ENCODE results near the gene SPEM1. TPM values are rescaled to one million over a fixed set of nuclear protein-coding genes. Genes with fewer than 3 reads are reported as not detected.

Gene SPEM1
- total RNA-seq (not detected in 2 replicates), polyA plus RNA-seq (not detected in 2 replicates), polyA minus RNA-seq (not detected in 2 replicates)
- not detected for total RNA-seq (2013)

GRCh38 chr17:7419819-7420610, at the start of gene SPEM1:
SPEM1 (plus strand) TSS chr17:7420324; CDS start chr17:7420385, 61 bp downstream.
- no peak within 1 kb of the TSS for H3K4me2 ChIP-seq (replicated peaks; ENCODE audit: low read depth, low read length, poor library complexity, severe bottlenecking)
- no peak within 1 kb of the TSS for H2AFZ ChIP-seq (ENCODE audit: insufficient read depth, low read depth, low read length, poor library complexity, severe bottlenecking)
- Mint-ChIP-seq H3K4me3 (no peak within 1 kb of the TSS), H3K27ac (no peak within 1 kb of the TSS), H3K9me3 (ENCODE audit: insufficient read depth) (no peaks in the 10 kb centered on the region), H3K4me1 (no peaks in the 10 kb centered on the region), H3K27me3 (peaks cover 8% of the 10 kb centered on the region)
- H4K20me1 ChIP-seq (ENCODE audit: control insufficient read depth, insufficient read depth, low read length, poor library complexity, severe bottlenecking), result no peaks in the 10 kb centered on the region
- ATAC-seq (ENCODE audit: low read depth) (no peak), DNase-seq (no peak)
- H3K9me3 ChIP-seq (ENCODE audit: control extremely low read depth in 1 of 3, control insufficient read depth in 2 of 3, insufficient read depth in 1 of 3, low read length in 2 of 3), result no peaks in the 10 kb centered on the region
- H3K27ac ChIP-seq (ENCODE audit: low read length in 2 of 2), result no peak within 1 kb of the TSS
- H3K36me3 ChIP-seq (replicated peaks in 1 of 2; ENCODE audit: control extremely low read depth in 1 of 2, control insufficient read depth in 1 of 2, extremely low read depth in 1 of 2, insufficient read depth in 2 of 2, low read length in 1 of 2), result no peaks in the 10 kb centered on the region
- WGBS (ENCODE audit: insufficient coverage), result 90% methylated on average over 12 of the region's 17 CpGs
- intact Hi-C loops (cut with micrococcal nuclease), result no loop called here
- no peaks in the 10 kb centered on the region for H3K79me2 ChIP-seq (ENCODE audit: control insufficient read depth, insufficient read depth, low read length)
- ChIA-PET CTCF (interaction anchor here (1.5 kb wide), 1 partner anchor 17 kb away, joined by 3 read pairs; no protein-coding TSS in a partner anchor), POLR2A (no interaction called here)
- H3K4me3 ChIP-seq (ENCODE audit: control extremely low read depth in 1 of 5, extremely low read depth in 1 of 5, insufficient read depth in 1 of 5, low read depth in 2 of 5, low read length in 4 of 5), result no peak within 1 kb of the TSS
- H3K27me3 ChIP-seq (replicated peaks in 1 of 4; ENCODE audit: control extremely low read depth in 1 of 4, control insufficient read depth in 3 of 4, insufficient read depth in 4 of 4, low read length in 3 of 4), result peaks cover 0 to under 1% (median 0%) of the 10 kb centered on the region in 4 experiments
- no peaks in the 10 kb centered on the region for H3K4me1 ChIP-seq (ENCODE audit: control insufficient read depth in 2 of 2, insufficient read depth in 2 of 2, low read length in 2 of 2)
- H3K9ac ChIP-seq (ENCODE audit: low read length), result no peak within 1 kb of the TSS
- TF ChIP-seq CTCF (IDR thresholded peaks at IDR 0.05), result no peak
- TF ChIP-seq EZH2 (IDR thresholded peaks at IDR 0.05; ENCODE audit: borderline replicate concordance, insufficient read depth, low read depth, low read length, poor library complexity, severe bottlenecking), result no peak

- Histone ChIP-seq H4K20me1 (ENCODE audit: control insufficient read depth, insufficient read depth, low read length, poor library complexity, severe bottlenecking) (no peaks in the 10 kb centered on the region), H3K27me3 (replicated peaks in 1 of 4; ENCODE audit: control extremely low read depth in 1 of 4, control insufficient read depth in 3 of 4, insufficient read depth in 4 of 4, low read length in 3 of 4) (peaks cover 0 to 4% (median 0%) of the 10 kb centered on the region in 4 experiments), H3K9me3 (ENCODE audit: control extremely low read depth in 1 of 3, control insufficient read depth in 2 of 3, insufficient read depth in 1 of 3, low read length in 2 of 3) (no peaks in the 10 kb centered on the region), H3K4me2 (replicated peaks; ENCODE audit: low read depth, low read length, poor library complexity, severe bottlenecking) (no peak overlapping the region), H3K4me3 (ENCODE audit: control extremely low read depth in 1 of 5, extremely low read depth in 1 of 5, insufficient read depth in 1 of 5, low read depth in 2 of 5, low read length in 4 of 5) (no peak overlapping the region), H3K9ac (ENCODE audit: low read length) (no peak overlapping the region), H3K36me3 (replicated peaks in 1 of 2; ENCODE audit: control extremely low read depth in 1 of 2, control insufficient read depth in 1 of 2, extremely low read depth in 1 of 2, insufficient read depth in 2 of 2, low read length in 1 of 2) (no peaks in the 10 kb centered on the region), H3K4me1 (ENCODE audit: control insufficient read depth in 2 of 2, insufficient read depth in 2 of 2, low read length in 2 of 2) (no peaks in the 10 kb centered on the region), H3K27ac (ENCODE audit: low read length in 2 of 2) (no peak overlapping the region), H3K79me2 (ENCODE audit: control insufficient read depth, insufficient read depth, low read length) (no peaks in the 10 kb centered on the region), H2AFZ (ENCODE audit: insufficient read depth, low read depth, low read length, poor library complexity, severe bottlenecking) (no peak overlapping the region)
- POLR2A ChIA-PET, result interaction anchor here (0.6 kb wide), 1 partner anchor 19 kb away, joined by 3 read pairs; no protein-coding TSS in a partner anchor
- Mint-ChIP-seq H3K27me3 (peaks cover 3% of the 10 kb centered on the region), H3K27ac (no peak overlapping the region), H3K9me3 (ENCODE audit: insufficient read depth) (no peaks in the 10 kb centered on the region), H3K4me3 (no peak overlapping the region), H3K4me1 (no peaks in the 10 kb centered on the region)
- intact Hi-C loops (cut with micrococcal nuclease), result no loop called here
- TF ChIP-seq CTCF (IDR thresholded peaks at IDR 0.05) (no peak), EZH2 (IDR thresholded peaks at IDR 0.05; ENCODE audit: borderline replicate concordance, insufficient read depth, low read depth, low read length, poor library complexity, severe bottlenecking) (no peak)
- WGBS (ENCODE audit: insufficient coverage), result 90% methylated on average over 2 of the region's 4 CpGs
- no peak for ATAC-seq (ENCODE audit: low read depth)
- CTCF ChIA-PET, result interaction anchor here (1.0 to 1.4 kb wide), 3 partner anchors 15 to 74 kb away, joined by 3 to 6 read pairs (median 3); partner anchors contain the start of genes CHRNB1 and FGF11
- DNase-seq, result no peak
Measured at GRCh38 chr17:7370853-7371252, 49.3 kb upstream of the SPEM1 start.

Measured in B cell (primary cell).